Fibroblast of the conjunctiva (primary cell): ENCODE measurements around the gene SGCD.
"Not testable (repeated sequence)": the region's sequence is repeated elsewhere in the genome, so short reads cannot be mapped to it uniquely, and the experiment has no call there.

Source experiments
- DNase-seq: peaks from one replicate; pipeline ENCODE4 v3.0.0-alpha.2; 2010; ENCODE audit warnings: low read depth

SGCD gene

DNA sequence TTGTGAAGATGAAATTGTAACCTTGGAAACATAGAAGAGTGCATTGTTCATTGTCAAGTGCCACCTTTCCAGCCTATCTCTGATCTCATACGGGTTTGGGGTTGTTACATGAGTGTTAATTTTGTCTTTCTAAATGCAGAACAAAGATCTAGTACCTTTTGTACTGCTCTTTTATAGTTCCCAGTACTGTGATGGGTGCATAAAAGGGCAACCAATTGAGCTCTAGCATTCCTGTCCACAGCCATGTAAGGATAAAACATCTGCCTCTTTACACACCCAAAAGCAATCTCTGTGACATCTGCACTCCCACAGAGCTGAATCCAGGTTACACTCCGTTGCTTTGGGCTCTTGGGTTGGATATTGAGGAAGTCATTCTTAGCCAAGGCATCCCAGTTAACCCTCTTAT is 255.2 kb downstream of the SGCD start:
- DNase-seq = no peak

DNA sequence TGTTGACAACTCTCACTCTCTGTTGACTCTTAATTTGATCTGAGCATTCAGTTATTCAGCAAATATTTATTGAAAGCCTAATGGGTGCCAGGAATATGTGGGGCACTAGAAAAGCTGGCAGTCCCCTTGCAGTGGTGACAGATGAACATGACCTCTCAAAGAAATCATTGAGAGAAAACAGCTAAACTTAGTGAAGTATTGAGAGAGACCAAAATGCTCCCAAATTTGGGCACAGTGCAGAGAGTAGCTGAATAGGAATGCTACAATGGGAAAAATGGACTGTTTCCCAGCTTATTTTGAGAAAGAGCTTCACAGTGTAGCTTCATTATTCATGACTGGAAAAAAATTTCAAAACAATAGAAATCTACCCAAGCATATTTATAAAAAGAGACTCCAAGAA is 257.9 kb downstream of the SGCD start:
- no peak for DNase-seq

DNA sequence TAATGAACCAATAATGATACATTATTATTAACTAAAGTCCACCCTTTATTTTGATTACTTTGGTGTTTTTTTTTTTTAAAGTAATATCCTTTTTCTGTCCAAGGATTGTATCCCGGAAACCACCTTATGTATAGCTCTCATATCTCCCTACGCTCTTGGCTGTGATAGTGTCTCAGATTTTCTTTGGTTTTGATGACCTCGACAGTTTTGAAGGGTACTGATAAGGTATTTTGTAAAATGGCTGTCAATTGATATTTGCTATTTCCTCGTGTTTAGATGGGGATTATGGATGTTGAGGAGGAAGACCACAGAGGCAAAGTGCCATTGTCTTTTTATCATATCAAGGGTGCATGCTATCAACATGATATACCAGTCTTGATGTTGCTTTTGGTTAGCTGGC is 259.0 kb downstream of the SGCD start:
- DNase-seq = no peak

DNA sequence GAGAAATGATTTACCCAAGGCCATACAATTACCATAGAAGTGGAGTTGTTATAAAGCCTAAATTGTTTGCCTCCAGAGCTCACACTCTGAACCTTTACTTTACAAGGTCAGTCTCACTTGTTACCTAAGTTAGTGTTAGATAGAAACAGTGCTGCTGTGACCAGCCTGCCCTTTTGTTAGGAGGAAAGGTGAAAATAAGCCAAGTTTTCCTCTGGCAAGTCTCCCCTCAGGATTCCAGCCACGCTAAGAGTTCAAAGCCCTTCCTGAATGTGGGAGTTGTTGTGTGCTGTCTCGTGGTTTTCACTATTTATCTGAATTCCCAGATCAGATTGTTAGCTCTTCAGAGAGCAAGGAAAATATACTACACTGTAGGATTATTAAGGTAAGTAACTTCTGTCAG is 260.0 kb downstream of the SGCD start:
- no peak for DNase-seq

DNA sequence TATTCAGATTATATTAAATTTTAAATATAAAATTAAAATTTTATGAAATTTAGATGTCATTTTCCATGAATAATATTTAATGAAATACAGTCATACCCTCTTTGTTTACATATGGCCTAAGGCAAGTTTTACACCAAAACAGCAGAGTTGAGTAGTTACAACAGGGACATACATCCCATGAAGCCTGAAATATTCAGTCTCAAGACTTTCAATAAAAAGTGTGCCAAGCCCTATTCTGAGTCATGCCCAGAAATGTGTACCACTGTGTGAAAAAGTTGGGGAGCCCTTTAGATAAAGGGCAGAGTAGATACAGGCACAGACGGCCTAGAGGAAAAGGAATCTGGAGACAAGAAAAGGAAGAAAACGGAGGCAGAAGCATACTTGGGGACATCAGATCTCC is 261.3 kb downstream of the SGCD start:
- no peak for DNase-seq

DNA sequence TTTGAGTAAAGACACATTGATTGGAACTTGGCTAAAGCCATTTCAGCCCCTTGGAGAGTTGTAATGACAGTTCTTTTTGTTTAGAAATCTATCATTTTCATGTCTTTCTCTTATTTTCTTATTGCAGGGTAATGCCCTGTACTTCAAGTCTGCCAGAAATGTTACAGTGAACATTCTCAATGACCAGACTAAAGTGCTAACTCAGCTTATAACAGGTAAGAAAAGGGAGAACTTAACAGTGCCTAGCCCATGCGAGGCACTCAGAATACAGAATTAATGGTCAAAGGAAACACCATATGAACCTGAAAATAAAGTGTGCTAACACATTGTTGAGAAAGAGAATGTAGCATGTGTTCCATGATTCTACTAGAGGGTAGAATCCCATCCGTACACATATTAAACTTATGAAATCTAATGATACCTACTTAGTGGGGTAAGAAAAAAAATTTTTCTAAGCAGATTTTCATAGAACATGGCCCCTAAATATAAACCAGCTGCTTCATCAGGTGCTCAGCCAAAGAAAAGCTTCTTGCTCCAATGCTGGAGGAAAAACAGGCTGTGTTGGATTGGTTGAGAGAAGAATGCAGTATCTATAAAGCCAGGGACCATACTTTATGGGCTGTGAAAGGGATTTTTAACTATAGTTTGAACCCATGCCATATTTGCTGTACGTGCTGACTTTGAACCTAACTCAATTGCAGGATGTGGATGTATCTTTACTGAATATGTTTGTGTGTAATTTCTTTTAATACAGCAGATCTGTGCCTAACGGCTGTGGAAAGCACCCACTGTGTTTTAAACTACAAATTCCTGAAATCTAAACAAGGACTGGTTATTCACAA is 262.4 kb downstream of the SGCD start:
- DNase-seq = no peak

DNA sequence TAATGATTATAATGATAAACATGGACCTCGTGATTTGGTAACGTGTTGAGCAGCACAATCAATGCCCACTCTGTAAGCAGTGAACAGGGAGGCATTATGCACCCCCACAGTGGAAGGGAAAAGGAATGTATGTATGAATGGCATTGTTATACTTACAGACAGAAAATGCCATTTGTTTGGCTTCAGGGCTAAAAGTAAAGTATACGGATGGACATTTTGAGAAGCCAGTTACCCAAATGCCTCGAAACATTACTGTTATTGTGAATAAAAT is 262.9 kb downstream of the SGCD start:
- DNase-seq = no peak

DNA sequence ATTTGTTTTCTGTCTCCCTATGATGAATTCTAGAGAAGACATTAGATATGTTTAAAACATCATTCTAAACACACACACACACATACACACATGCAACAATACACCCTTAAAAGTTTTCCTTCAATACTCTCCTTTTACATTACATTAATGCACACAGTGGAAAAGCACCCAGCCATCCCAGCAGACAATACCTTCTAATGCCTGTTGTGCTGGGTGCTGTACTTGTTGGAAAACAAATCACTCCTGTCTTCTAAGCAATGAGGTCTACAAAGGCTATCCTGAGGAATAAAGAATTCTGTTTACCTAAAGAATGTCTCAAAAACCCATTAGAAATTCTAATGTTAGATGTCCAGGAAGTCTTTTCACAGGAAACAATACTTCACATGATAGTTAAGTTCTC is 264.0 kb downstream of the SGCD start:
- DNase-seq = no peak

DNA sequence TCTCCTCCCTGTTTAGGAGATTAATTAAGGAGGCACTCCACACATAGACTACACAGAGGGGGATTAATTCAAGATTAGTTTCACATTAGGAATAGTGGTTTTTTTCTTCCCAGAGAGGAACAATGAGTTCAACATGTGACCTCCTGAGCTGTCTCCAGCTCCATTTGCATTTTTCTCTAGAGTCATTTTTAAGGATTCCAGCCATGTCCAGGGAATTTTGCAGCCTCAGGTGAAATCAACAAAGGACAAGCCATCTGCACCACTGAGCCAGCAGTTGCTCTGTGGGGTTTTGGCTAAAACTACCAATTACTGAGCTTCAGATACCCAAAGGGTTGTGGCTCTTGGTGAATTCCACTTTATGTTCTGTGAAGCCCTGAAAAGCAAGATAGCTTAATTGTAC is 264.7 kb downstream of the SGCD start:
- no peak for DNase-seq

DNA sequence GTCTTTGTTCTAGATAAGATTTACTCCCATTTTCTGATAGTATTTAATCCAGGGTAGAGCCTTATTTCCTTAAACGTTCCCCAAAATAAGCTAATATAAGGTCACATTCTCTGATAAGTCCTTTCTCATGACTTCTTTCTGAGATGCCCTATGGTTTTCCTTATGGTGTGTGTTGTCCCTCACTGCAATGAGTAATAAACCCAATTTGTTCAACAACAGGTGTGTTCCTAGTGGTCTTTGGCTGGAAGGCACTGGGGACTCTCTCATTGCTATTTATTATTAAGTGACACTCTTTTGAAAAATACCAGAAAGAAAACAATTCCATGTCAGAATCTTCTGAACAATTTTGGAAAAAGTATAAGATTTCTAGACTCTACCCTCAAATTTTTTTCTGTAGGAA is 266.6 kb downstream of the SGCD start:
- DNase-seq = no peak

DNA sequence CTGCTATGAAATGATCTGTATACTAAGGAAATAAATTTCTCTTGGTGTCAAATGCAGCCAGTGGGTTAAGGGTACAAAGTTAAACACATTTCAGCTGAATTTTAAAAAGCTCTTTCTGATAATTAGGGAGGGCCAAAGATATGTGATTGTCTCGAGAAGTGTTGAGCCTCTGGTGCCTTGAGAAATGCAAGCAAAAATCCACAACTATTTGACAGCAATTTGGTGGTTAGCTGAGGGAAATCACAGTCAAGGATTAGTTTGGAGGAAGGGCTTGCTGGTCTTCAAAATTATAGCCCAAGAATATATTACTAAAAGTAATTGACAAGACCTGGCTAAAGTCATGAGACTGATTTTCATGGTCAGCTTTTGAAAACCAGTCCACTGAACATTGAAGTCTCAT is 267.4 kb downstream of the SGCD start:
- DNase-seq = no peak

DNA sequence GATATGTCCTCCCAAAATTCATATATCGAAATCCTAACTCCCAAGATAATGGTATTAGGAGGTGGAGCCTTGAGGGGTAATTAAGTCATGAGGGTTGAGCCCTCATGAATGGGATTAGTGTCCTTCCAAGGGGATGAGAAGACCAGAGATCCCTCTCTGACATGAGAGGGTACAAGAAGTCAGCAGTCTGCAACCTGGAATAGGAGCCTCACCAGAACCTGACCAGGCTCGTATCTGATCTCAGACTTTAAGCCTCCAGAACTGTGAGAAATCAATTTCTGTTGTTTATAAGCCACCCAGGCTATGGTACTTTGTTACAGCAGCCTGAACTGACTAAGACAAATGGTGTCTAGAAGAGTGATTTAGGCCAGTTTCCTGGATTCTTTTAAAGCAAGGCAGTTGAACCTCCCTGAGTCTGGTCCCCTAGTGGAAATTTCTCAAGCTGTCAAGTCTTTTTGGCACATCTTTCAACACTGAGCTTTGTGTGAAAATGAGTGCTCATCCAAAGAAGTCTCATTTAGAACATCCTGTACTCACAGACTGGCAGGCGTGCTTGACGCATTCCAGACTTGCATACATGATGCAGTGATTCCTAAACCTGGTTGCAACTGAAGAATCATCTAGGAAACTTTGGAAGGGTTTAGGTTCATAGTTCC is 268.3 kb downstream of the SGCD start:
- no peak for DNase-seq

DNA sequence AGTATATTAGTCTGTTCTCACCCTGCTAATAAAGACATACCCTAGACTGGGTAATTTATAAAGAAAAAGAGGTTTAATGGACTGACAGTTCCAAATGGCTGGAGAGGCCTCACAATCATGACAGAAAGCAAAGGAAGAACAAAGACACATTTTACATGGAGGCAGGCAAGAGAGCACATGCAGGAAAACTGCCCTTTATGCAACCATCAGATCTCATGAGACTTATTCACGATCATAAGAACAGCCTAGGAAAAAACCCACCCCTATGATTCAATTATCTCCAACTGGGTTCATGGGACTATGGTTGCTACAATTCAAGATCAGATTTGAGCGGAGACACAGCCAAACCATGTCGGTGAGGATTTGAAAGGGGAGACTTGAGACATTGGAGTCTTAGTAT is 270.3 kb downstream of the SGCD start:
- no peak for DNase-seq

DNA sequence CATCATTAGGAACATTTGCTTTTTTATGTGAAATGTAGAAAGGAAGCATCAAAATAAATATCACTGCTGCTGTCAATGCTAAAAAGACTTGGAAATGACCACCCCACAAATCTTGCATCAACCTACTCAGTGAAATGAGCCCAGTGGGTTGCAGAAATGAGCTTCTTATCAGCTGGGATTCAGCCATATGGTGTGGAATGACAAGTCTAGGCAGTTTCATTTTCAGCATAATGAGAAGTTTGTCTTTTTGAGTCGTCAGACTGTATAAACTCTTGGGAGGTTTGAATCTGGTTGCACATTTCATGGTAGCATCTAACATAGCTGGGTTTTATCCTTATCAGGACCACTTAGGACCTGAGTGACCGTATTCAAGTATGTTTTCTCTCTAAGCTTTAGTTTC is 272.0 kb downstream of the SGCD start:
- DNase-seq = no peak

DNA sequence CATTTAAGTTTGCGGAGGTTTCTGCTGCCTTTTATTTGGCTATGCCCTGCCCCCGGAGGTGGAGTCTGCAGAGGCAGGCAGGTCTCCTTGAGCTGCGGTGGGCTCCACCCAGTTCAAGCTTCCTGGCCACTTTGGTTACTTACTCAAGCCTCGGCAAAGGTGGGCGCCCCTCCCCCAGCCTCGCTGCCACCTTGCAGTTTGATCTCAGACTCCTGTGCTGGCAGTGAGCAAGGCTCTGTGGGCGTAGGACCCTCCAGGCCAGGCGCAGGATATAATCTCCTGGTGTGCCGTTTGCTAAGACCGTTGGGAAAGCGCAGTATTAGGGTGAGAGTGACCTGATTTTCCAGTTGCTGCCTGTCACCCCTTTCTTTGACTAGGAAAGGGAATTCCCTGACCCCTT is 283.6 kb downstream of the SGCD start:
- not testable (repeated sequence) for DNase-seq

DNA sequence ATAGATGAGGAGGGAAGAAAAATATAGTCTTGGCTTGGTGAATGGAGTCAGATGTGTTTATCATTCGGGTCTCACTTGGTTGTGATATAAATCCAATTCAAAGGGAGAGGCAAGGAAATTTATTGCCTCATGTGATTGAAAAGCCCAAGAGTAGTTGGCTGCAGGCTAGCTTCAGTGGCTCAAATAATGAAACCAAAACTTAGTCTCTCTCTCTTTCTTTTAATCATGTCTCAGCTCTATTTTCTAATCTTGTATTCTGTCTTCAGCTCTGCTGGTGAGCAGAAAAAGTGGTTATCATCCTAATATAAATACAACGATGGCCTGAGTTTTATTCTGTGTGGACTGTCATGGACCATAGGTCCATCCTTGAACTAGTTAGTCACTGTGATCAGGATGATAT is 288.9 kb downstream of the SGCD start:
- DNase-seq = no peak

DNA sequence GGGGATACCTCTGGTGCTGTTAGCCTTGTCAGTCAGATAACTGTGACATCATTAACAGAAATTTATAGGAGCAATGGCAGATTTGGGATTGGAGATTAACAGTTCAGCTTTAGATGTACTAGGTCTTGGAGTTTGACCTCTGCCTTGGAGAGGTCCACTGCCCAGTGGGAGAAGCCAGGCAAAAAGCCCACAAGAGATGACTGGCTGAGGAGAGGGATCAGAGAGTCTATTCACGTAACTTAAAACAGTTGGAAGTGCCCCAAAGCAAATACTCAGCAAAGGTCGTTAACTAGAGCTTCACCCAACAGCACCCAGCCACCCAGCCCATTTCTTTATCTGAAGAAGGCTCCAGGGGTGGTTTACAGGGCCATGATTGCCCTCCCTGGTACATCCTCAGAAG is 290.5 kb downstream of the SGCD start:
- no peak for DNase-seq

DNA sequence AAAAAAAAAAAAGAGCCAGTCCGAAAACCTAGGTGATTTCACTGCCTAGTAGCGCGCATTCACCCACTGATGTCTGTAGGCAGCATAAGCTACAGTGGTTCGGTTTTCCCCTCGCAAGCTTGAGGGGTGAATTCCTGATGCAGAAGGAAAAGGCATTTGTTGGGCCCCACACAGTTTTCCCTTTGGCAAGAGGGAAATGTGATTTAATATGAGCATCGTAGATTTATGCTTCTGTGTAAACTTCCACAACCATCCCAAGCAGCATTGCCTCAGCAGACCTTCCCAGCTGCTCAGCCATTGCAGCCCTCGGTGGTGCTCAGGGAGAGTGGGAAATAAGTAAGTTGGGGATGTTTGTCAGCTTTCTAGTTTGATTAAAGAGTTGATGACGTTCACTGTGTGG is 291.6 kb downstream of the SGCD start:
- DNase-seq = no peak

DNA sequence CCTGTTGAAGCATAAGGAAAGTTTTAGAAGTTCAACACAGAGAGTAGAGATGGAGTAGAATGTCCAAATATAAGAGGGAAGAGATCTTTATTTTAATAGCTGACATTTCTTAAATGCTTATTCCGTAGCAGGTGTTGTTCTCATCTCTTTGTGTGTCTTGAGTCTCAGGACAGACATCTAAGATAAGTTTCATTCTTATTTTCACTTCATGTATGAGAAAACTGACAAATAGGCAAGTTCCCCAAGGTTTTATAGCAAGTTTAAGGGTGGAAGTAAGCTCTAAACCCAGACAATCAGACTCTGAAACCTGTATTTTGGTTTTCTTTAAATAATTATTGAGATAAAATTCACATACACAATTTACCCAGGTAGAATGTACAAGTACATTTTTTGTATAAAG is 294.8 kb downstream of the SGCD start:
- no peak for DNase-seq

DNA sequence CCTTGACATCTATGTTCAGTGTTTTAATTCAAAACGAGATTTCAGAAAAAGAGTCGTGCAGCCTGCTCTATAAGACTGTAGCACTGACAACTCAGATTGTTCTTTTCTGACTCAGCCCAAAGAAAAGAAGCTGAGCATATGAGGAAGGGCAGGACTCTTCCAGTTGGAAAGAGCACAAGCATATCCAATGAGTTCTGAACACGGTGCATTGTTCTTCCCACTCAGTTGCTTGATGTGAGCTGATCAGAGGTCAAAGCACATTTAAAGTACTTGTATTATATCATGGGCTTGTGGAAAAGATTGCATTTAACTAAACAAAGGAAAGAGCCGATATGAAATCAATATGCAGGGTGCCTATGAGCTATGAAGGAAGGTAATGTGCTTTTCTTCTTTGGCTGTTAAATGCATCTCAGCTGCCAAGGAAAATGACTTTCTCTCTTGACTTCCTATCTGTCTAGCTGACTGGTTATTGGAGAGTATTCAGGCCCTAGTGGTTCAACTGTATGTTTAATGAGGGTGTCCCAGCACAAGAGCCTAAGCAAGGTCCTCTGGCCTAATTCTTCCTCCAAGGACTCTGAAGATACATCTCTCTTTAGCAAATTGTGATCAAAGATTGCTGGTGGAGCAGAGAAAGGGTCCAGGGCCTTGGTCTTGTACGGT is 296.5 kb downstream of the SGCD start:
- no peak for DNase-seq

DNA sequence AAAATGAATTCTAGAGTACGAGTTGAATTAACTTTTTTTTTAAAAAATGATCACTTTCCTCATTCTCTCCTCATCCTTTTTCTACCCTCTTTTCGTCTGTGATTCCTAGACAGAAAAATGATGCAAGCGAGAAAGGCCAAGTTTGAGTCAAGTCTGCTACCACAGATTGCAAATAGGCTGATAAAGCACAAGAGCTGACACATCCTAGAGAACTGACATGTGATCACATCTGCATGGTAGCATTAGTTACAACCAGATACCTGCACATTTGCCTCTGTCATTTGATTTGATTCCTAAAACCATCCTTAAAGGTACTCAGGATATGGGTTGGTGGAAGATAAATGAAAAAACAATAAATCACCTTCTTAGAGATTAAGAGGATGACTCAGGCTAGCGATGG is 297.7 kb downstream of the SGCD start:
- DNase-seq = no peak

DNA sequence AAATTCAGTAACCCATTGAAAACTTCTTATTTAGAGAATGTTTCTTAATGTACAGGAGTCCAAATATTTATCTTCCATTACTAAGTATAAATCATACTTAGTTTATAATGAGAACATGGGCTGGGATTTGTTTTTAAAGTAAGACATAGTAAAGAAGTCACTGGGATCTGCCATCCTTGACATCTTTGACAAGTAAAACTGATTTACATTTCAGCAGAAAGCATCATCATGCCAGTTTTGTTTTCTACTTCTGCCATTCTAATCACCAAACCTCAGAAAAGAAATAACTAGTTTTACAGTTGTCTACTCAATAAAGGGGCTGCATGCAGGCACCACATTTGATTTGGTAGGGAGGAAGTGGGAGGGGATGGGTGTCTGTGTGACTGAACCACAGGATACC is 301.5 kb downstream of the SGCD start:
- DNase-seq = no peak

DNA sequence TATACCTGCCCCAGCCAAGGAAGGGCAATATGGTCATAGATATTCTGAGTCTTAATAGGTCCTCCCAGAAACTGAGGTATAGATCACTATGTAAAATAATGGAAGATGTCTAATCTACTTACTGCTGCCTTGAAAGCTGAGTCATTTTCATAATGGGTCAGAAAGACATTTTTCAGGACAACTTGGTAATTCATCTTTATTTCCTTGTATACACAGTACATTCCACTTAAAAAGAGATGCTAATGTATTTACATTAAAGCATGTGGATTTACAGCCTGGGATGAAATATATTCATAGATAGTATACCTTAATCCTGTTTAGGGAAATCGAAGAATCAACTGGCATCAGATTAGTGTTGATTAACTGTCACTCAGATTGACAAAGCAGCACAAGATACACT is 304.0 kb downstream of the SGCD start:
- no peak for DNase-seq

DNA sequence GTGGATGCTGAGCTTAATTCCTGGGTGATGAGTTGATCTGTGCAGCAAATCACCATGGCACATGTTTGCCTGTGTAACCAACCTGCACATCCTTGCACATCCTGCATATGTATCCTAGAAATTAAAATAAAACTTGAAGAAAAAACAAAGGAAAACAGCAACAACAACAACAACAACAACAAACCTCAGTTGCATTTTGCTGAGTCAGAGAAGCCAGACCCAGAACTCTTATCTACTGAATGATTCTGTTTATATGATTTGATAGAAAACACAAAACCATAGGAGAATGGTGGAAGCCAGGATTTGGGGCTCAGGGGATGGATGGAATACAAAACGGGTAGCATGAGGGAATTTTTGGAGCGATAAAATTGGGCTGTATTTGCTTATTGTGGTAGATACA is 307.3 kb downstream of the SGCD start:
- no peak for DNase-seq
